Measurements from ENCODE around the gene KLHDC7A. TPM values are rescaled to one million over a fixed set of nuclear protein-coding genes. Genes with fewer than 3 reads are reported as not detected.

The KLHDC7A gene
- total and polyA plus RNA-seq, 2 donors (not counting 3 experiments of a cell fraction or from before 2014, with no cell fraction given), result not detected

- Histone ChIP-seq H3K36me3 (ENCODE audit: control insufficient read depth in 2 of 2, extremely low read depth in 1 of 2, insufficient read depth in 2 of 2, low read length in 2 of 2) (no peaks in the 10 kb centered on the region), H3K9me1 (replicated peaks; ENCODE audit: control insufficient read depth, extremely low read depth, insufficient read depth, low read length) (no peaks in the 10 kb centered on the region), H3K27me3 (ENCODE audit: control insufficient read depth in 2 of 2, insufficient read depth in 2 of 2, low read length in 2 of 2) (no peaks in the 10 kb centered on the region), H3K4me2 (ENCODE audit: insufficient read depth, low read length) (no peak overlapping the region), H3K9ac (replicated peaks; ENCODE audit: extremely low read depth, insufficient read depth, low read length) (no peak overlapping the region), H3K9me3 (replicated peaks; ENCODE audit: control insufficient read depth, insufficient read depth, low read length) (peaks cover 2% of the 10 kb centered on the region), H3K4me1 (ENCODE audit: control insufficient read depth, extremely low read depth, insufficient read depth, low read length) (no peaks in the 10 kb centered on the region), H4K20me1 (replicated peaks; ENCODE audit: control insufficient read depth, extremely low read depth, insufficient read depth, low read length) (no peaks in the 10 kb centered on the region), H3K4me3 (replicated peaks in 1 of 3; ENCODE audit: insufficient read depth in 1 of 3, low read depth in 1 of 3, low read length in 3 of 3) (no peak overlapping the region), H3K27ac (ENCODE audit: insufficient read depth, low read depth, low read length) (no peak overlapping the region), H3K79me2 (ENCODE audit: control insufficient read depth, insufficient read depth, low read length) (no peaks in the 10 kb centered on the region), H2AFZ (ENCODE audit: low read depth, low read length) (no peak overlapping the region)
- CTCF ChIA-PET, result no interaction called here
- BruUV-seq (replicated peaks), result no TSS peak
- POLR2A ChIA-PET, result no interaction called here
- TF ChIP-seq POLR2AphosphoS5 (IDR thresholded peaks at IDR 0.05; ENCODE audit: insufficient read depth, low read depth, low read length), result no peak
- TF ChIP-seq, protein P1, sequence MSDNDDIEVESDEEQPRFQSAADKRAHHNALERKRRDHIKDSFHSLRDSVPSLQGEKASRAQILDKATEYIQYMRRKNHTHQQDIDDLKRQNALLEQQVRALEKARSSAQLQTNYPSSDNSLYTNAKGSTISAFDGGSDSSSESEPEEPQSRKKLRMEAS (IDR thresholded peaks at IDR 0.05; ENCODE audit: insufficient read depth, insufficient read length), result no peak
- TF ChIP-seq, protein P2, sequence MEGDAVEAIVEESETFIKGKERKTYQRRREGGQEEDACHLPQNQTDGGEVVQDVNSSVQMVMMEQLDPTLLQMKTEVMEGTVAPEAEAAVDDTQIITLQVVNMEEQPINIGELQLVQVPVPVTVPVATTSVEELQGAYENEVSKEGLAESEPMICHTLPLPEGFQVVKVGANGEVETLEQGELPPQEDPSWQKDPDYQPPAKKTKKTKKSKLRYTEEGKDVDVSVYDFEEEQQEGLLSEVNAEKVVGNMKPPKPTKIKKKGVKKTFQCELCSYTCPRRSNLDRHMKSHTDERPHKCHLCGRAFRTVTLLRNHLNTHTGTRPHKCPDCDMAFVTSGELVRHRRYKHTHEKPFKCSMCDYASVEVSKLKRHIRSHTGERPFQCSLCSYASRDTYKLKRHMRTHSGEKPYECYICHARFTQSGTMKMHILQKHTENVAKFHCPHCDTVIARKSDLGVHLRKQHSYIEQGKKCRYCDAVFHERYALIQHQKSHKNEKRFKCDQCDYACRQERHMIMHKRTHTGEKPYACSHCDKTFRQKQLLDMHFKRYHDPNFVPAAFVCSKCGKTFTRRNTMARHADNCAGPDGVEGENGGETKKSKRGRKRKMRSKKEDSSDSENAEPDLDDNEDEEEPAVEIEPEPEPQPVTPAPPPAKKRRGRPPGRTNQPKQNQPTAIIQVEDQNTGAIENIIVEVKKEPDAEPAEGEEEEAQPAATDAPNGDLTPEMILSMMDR (IDR thresholded peaks at IDR 0.05; ENCODE audit: extremely low read depth in 1 of 2, insufficient read depth in 1 of 2, low read depth in 1 of 2, low read length in 2 of 2), result no peak
- no peak for TF ChIP-seq EZH2 (IDR thresholded peaks at IDR 0.05; ENCODE audit: borderline replicate concordance, low read depth, low read length, severe bottlenecking)
- no peak for TF ChIP-seq JUN (IDR thresholded peaks at IDR 0.05; ENCODE audit: borderline replicate concordance, insufficient read depth, insufficient read length, low read depth)
- TF ChIP-seq FOS (IDR thresholded peaks at IDR 0.05; ENCODE audit: borderline replicate concordance, insufficient read depth, low read length), result no peak
- TF ChIP-seq MYC (IDR thresholded peaks at IDR 0.05; ENCODE audit: low read depth, low read length), result no peak
- TF ChIP-seq GATA2 (IDR thresholded peaks at IDR 0.05; ENCODE audit: insufficient read depth, insufficient read length, low read depth, low read length), result no peak
- no peak for TF ChIP-seq POLR2A (IDR thresholded peaks at IDR 0.05; ENCODE audit: low read depth, low read length)
- intact Hi-C loops (cut with micrococcal nuclease), result no loop called here
- dilution Hi-C loops (cut with MboI; ENCODE audit: extremely low pct_ligation_motif_present, low sequenced_read_pairs), result no loop called here
- FAIRE-seq (no peak), DNase-seq (ENCODE audit: low read depth, low spot score) (no peak)
Observed at GRCh38 chr1:18443587-18444520, 36.9 kb upstream of the KLHDC7A start.

Data from endothelial cell of umbilical vein (primary cell).